Measurements from ENCODE around the gene RPS5.
"Not testable (repeated sequence)": the region's sequence is repeated elsewhere in the genome, so short reads cannot be mapped to it uniquely, and the experiment has no call there.

RPS5 gene
- 302 to 364 reads per million in 2 donors for total RNA-seq

DNA sequence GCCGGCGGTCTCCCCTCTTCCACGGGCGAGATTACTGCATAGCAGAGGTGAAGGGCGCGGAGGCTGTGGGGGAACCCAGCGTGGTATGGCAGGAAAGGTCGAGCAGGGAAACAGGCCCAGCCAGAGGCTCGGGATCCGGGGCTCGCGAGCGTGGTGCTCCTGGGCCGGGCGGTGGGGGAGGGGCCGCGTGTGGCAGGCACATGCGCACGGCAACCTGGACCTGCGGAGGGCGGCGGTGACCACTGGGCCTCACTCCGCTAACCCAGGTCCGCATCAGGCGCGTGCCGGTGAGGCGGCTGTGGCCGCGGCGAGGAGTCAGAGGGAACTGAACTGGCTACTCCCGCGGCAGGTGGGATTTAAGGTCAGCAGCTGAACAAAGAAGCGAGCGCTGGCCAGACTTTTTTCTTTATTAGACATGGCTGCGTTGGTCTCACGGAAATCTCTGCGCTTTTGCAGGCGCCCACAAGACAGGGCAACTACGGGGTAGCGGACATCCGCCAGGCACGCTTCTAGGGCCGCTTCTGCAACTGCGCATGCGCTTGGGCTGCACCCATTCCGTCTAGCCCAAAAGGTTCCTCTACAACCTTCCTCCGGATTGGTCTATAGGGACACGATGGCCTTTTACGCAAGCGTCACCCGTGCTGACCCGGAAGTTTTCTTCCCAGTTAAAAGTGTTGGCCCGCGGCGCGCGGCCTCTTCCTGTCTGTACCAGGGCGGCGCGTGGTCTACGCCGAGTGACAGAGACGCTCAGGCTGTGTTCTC, at the start of gene RPS5:
TSS of gene RPS5 (plus strand) at position 694 of the 762 bp plus-strand sequence. CDS start 869 bp downstream, outside the sequence.
- DNase-seq: peak; percentile 84

DNA sequence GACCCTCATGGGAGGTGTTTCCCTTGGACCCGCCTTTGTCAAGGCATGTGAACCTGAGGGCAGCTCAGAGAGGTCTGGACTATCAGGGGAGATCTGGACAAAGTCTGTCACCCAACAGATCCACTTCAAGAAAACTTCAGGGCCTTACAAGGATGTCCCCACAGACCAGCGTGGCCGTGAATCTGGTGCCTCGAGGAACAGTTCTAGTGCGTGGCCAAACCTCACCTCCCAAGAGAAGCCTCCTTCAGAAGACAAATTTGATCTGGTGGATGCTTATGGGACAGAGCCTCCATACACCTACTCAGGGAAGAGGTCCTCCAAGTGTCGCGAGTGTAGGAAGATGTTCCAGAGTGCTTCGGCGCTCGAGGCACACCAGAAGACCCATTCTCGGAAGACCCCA, 48.7 kb upstream of the RPS5 start:
- DNase-seq: no peak

- no peak for DNase-seq
These were observed 48.1 kb upstream of the RPS5 start for GRCh38 chr19:58338825-58339558.

GRCh38 chr19:58345558-58345957, 41.5 kb upstream of the RPS5 start:
- no peak for DNase-seq

- DNase-seq: no peak
These were observed 39.8 kb upstream of the RPS5 start for GRCh38 chr19:58346961-58347929.

DNA sequence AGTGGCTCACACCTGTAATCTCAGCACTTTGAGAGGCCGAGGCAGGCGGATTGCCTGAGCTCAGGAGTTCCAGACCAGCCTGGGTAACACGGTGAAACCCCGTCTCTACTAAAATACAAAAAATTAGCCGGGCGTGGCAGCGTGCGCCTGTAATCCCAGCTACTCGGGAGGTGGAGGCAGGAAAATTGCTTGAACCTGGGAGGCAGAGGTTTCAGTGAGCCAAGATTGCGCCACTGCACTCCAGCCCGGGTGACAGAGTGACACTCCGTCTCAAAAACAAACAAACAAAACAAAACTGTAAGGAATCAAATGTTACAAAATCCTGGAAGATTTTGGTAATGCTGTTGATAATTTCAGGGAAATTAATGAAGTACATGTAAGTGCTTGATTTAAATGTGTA, 39.0 kb upstream of the RPS5 start:
- DNase-seq: not testable (repeated sequence)

DNA sequence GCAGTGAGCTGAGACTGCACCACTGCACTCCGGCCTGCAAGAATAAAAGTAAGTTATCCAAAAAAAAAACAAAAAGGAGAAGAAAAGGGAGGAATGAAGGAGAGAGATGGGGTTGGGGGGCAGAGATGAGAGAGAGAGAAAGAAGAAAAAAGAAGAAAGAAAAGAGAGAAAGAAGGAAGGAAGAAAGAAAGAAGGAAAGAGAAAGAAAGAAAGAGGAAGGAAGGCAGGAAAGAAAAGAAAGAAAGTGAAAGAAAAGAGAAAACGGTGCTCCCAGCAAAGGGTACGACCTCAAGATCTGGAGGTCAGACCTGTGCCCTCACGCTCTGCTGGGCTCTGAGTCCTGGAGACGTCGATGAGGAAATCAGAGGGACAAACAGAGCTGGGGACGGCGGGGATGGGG, 37.5 kb upstream of the RPS5 start:
- no peak for DNase-seq

GRCh38 chr19:58350001-58350861, 36.8 kb upstream of the RPS5 start:
- DNase-seq: no peak

DNA sequence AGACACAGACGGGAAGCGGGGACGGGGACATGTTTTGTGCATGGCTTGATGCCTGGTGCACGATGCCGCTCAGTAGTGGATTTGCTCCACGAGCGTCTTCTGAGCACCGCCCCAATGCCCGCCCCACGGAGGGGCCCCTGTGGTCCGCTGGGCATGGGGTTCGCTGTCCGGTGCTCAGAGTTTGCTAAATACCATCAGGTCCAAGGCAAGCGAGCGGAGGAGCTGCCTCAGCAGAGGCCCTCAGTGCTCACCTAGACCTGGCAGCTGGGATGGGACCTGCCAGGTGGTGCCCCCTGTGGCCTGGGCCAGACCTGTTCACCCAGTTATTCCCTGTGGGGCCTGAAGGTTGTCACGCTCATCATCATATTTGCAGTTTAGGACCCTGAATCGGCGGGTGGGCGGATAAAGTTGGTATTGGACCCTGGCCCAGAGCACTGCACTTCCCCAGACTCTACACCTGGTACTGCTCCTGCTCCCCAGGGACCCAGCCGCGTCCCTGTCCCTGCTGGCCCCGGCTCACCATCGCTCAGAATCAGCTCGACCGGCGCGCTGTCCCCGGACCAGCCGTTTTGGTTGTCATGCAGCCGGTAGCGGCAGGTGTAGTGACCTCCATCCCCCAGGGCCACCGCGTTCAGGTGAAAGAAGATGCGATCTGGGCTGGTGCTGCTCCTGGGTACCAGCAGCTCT, 36.1 kb upstream of the RPS5 start:
- DNase-seq: no peak

DNA sequence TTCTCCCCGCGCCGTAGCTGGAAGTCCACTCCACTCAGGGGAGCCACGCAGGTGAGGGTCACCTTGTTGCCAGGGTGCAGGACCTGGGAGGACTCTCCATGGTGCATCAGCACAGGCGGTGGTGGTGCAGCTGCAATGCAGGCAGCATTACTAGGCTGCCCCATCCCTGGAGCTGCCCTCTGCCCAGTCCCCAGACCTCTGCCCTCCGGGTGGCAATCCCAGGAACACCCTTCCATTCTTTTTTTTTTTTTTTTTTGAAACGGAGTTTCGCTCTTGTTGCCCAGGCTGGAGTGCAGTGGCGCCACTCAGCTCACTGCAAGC, 35.6 kb upstream of the RPS5 start:
- no peak for DNase-seq

DNA sequence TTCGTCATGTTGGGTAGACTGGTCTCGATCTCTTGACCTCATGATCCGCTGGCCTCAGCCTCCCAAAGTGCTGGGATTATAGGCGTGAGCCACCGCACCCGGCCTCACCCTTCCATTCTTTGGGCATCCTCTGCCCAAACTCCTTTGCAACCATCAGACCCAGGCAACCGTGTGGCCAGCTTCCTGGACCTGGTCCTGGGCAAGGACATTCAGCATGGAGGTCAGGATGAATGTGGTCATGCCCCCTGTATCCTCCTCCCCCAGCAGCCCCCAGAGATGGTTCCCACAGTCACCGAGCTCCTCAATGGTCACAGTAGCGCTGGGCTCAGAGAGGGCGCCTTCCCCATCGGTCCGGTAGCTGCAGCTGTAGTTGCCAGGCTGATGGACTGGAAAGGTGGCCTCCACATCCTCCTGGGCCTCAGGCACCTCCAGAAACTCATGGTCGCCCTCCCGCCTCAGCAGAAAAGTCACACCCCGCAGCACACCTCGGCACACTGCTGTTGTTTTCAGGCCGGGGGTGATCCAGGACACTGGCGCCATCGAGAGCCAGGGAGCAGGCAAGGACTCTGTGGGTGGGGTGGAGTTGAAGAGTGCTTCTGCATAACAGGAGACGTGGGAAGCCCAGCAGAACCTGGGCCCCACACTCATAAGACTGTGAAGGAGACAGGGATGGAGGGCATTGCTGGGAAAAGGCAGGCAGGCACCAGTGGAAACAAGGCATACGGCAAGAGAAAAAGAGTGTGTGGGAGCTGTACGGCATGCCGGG, 34.9 kb upstream of the RPS5 start:
- no peak for DNase-seq

DNA sequence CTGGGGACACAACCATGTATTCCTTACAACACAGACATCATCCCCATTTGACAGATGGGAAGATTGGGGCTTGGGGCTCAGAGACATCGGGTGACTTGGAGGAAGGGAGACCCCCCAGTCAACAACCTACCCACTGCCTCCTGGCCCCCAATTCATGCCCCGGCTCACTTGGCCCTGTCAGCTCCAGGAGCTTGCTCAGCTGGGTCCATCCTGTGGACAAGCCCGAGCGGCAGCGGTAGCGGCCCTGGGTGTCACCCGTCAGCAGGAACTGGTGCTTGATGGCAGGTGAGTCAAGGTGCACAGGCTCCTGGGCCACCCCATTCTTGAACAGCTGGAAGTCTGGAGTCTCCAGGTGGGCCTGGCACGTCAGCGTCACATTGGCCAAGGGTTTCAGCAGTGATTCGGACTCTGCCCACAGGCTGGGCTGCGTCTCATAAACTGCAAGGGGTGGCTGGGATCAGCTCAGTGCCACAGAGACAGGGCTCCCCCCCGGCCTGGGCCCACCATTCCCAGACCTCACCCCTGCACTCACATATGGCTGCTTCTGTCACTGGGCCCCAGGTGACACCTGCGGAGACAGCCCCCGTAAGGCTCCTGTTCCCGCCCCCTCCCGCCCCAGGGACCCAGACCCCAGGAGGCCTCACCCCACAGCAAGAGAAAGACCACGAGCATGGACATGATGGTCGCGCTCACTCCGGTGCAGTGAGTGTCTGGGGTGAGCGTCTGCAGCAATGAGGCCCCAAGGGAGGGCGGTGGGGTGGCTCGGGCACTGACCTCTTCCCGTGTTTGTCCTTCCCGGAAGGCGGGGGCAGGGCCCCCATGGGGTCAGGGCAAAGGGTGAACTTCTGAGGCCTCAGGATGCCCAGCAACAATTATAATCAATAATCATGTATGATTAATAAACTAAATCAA, 34.1 kb upstream of the RPS5 start, which contains the start of gene A1BG:
TSS of gene A1BG (minus strand) at position 733 of the 912 bp plus-strand sequence. CDS start at position 678, 55 bp downstream.
- DNase-seq: no peak

GRCh38 chr19:58353717-58354477, 33.2 kb upstream of the RPS5 start:
- no peak for DNase-seq

- DNase-seq: no peak
These were observed 32.5 kb upstream of the RPS5 start for GRCh38 chr19:58354478-58355030.

DNA sequence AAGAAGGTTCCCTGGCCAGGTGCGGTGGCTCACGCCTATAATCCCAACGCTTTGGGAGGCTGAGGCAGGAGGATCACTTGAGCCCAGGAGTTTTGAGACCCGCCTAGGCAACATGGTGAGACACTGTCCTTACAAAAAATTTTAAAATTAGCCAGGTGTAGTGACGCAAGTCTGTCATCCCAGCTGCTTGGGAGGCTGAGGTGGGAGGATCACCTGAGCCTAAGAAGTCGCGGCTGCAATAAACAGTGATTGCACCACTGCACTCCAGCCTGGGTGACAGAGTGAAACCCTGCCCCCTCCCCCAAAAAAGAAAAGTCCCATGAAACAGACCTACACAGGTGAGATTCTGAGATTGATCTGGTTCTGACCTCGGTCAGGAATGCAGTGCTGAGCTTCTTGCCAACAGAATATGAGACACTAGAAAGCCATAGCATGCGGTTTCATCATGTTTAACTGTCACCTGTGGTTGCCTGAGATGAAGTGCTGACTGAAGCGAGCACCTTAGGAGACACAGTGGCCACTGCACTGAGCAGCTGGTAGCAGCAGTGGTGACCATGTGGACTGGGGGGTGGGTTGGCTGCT, 31.8 kb upstream of the RPS5 start:
- no peak for DNase-seq

DNA sequence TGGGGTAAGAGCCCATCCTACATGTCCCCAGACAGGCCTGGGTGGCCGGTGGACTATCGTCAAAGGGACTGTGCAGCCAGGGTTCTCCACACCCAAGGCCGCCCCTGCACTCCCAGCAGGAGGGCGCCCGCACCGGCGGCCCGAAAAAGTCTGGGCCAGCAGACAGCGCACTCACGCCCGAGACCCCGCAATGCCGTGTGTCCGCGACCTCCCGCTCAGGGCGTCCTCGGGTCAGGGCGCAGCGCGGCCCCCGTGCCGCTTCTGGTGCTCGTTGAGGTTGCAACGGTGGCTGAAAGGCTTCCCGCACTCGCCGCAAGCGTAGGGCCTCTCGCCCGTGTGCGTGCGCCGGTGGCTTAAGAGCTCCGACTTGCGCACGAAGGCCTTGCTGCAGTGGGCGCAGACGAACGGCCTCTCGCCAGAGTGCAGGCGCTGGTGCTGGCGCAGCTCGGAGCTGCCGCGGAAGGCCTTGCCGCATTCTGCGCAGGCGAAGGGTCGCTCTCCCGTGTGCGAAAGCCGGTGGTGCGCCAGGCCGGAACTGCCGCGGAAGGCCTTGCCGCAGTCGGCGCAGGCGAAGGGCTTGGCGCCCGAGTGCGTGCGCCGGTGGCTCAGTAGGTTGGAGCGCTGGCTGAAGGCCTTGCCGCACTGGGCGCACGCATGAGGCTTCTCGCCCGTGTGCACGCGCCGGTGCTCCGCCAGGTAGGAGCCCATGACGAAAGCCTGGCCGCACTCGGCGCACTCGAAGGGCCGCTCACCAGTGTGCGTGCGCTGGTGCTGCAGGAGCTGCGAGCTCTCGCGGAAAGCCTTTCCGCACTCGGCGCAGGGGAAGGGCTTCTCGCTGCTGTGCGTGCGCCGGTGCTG, 30.9 kb upstream of the RPS5 start:
- no peak for DNase-seq

Data from activated gamma-delta T cell (primary cell).